ENCODE measurements around the gene SLC4A2.

Gene SLC4A2

DNA sequence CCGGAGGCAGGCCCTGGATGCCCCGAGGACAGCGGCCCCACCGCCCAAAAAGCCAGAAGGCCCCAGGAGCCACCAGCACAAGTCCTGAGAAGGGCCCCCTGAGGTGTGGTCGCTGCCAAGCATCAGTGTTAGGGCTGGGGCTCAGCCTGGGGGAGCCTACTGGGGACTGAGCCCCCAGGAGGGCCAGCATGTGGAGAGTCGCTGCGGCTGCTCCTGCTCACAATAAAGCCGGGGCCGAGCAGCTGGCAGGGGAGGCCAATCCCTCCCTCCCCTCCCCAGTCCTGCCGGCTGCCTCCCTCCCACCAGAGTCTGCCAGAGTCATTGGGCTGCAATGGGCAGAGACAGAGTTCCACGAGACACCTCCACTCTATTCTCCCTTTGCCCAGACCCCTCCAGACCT, 14.1 kb upstream of the SLC4A2 start:
- DNase-seq: no peak

DNA sequence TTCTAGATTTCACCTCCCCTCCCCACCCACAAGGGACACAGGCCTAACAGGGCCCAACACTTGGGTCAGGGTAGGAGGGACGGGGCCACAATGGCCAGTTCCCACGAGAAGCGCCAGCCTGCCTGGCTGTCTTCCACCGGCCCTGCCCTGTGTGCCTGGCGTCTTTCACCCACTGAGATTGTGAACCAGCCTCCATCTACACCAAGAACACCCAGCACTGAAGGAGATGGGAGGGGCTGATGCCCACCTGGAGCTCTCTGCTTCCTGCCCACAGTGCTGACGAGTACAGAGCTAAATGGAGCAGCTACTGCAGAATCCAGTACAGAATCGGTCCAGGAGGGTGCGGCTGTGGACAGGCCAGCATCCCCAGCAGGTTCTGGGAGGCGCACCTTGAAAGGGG, 13.4 kb upstream of the SLC4A2 start:
- DNase-seq: no peak

GRCh38 chr7:151046603-151047573, 12.5 kb upstream of the SLC4A2 start:
- no peak for DNase-seq

DNA sequence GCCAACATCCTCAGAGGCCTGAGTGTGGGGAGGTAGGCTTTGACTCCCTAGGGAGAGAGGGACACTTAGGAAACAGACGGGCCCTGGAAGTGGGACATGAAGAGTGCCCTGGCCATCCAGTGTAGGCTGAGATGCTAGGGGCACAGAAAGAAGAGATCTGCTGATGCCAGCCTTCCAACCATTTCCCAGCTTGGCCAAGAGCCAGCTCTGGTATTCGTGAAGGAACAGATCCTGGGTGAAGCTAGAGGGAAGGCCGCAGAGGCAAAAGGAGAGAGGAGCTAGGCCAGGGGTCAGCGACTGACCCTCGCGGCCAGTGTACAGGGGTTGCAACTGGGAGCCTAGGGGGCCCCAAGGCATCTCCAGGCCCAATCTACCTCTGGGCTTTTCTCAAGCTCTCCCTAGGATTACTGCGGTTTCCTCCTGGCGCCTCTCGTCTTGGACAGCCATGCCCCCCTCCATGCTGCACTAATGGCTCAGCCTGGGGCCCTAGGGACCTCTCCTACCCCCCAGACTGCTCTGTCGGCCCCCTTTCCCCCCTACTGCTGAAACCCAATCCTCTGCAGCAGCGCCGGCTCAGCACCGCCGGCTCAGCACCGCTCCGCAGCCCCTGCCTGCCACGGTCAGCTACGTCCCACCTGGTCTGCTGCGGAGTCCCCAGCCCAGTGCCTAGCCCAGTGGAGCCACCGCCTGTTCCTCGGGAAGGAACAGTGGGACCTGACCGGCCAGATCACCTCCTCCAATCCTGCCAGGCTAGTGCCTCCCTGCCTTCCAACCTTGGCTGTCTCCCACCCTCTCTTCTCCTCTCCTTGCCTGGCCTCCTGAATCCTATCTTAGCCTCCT, 11.2 kb upstream of the SLC4A2 start, which contains the start of gene ASIC3:
ASIC3 (plus strand) TSS at position 556 of the 840 bp plus-strand sequence. CDS start 355 bp downstream, outside the sequence.
- DNase-seq: no peak

DNA sequence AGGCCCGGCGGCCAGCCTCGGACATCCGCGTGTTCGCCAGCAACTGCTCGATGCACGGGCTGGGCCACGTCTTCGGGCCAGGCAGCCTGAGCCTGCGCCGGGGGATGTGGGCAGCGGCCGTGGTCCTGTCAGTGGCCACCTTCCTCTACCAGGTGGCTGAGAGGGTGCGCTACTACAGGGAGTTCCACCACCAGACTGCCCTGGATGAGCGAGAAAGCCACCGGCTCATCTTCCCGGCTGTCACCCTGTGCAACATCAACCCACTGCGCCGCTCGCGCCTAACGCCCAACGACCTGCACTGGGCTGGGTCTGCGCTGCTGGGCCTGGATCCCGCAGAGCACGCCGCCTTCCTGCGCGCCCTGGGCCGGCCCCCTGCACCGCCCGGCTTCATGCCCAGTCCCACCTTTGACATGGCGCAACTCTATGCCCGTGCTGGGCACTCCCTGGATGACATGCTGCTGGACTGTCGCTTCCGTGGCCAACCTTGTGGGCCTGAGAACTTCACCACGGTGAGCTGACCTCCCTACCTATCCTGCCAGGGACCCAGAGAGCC, 10.4 kb upstream of the SLC4A2 start:
- no peak for DNase-seq

DNA sequence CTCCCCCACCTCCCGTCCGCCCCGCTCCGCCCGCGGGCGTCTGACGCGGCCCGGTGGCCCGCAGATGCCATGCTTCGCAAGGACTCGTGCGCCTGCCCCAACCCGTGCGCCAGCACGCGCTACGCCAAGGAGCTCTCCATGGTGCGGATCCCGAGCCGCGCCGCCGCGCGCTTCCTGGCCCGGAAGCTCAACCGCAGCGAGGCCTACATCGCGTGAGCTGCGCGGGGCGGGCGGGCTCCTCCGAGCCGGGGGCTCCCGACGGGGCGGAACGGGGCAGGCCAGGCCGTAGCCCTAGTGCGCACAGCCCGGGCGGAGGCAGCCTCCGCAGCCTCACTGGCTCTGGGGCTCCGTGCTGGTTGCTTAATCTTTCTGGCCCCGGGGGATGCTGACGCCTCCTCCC, 8.3 kb upstream of the SLC4A2 start:
- DNase-seq: no peak

- no peak for DNase-seq
These were observed 6.3 kb upstream of the SLC4A2 start for GRCh38 chr7:151053096-151053495.

DNA sequence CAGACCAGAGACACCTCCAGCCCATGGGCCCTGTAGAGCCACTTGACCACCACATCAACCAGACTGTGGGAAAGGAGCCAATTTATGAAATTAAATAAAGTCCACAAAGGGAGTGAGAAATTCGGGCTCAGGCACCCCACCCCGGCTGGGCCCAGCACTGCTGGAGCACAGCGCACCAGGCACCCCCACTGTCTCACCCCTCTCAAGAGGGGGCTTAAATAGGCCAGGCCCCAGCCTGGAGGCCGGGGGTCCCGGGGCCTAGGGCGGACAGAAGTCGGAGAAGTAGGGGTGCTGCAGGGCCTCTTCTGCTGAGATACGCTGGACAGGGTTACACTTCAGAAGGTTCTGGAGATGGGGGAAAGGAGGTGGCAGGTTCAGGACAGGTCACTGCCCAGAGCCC, 5.6 kb upstream of the SLC4A2 start:
- DNase-seq: no peak

- DNase-seq: no peak
These were observed 3.1 kb upstream of the SLC4A2 start for GRCh38 chr7:151056283-151056665.

- DNase-seq: no peak
These were observed 2.5 kb upstream of the SLC4A2 start for GRCh38 chr7:151056666-151057505.

GRCh38 chr7:151057506-151057988, 1.8 kb upstream of the SLC4A2 start, which contains the start of gene CDK5:
Gene CDK5, minus strand, starts transcription at chr7:151057897. Its CDS starts 49 bp downstream, at chr7:151057848.
- no peak for DNase-seq

DNA sequence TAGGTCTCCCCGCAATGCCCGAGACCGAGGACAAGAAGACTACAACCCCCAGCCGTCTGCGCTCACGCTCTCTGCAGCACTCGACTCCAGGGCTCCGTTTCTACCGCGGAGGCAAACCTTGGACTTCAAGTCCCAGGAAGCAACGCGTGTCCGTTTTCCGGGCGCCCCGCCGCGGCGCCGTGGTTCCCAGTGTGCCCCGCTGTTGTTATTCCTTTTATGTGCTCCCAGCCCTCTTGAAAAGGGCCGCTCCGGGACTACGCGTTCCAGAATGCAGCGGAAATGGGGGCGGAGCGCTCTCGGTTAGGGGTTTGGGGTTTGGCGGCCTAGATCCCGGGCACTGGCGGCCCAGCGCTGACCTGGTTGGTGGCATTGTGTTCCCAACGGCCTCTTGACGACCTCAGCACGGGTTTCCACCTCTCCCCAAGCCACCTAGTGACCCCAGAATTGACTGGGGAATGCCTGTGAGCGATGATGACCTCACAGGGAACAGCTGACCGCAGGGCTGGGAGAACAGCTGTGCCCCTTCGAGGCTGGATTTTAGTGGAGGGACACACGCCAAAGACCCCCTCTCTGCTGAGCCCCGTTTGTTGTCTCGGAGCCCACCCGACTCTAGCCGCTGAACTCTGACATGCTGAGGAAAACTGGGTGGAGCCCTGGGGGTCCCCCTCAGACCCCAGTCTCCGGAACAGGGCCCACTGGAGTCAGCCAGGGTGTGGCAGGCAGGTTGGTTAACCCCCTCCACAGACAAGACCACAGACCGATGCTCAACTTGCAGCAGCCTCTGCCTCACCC, 1.2 kb upstream of the SLC4A2 start:
- DNase-seq: peak; percentile 99

DNA sequence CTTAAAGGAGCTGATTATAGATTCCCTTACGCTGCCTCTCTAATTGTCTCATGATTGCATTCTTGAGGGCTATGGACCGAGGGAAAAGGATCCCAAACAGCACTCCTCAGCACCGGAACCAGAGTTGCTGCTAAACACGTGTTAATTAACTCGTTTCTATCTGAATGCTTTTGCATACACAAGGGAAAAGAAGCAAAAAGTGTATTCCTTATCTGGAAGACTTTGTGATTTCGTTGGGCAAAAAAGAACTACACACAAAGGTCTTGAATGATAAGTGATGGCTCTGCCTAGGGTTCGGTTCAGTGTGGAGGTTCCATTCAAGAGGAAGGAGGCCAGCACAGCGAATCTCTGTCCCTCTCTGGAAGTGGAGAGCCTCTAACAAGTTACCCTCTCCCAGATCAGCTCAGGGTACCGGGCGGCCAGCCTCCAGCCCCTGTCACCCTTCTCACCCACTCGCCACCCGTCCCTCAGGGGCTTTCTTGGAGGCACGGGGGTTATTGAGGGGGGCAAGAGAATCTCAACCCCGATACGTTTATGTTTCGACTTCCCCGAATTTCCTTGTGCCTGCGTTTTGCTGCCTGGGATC, 515 bp upstream of the SLC4A2 start:
- peak; percentile 25 for DNase-seq

DNA sequence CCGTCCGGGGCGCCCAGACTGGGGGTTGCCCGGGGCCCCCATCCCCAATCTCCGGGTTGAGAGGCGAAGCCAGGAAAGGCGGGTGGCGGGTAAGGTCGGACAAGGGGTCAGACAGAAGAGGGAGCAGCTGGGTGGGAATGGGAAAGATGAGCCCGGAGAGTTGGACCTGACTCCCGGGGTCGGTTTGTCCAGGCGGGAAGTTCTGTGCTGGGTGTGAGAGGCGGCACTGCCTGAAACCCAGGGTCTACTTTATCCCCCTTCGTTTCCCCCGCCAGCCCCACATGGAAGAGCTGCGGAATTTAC, 675 bp downstream of the SLC4A2 start:
- peak; percentile 53 for DNase-seq

- DNase-seq: peak; percentile 51
These were observed 1.2 kb downstream of the SLC4A2 start for GRCh38 chr7:151060416-151061212.

DNA sequence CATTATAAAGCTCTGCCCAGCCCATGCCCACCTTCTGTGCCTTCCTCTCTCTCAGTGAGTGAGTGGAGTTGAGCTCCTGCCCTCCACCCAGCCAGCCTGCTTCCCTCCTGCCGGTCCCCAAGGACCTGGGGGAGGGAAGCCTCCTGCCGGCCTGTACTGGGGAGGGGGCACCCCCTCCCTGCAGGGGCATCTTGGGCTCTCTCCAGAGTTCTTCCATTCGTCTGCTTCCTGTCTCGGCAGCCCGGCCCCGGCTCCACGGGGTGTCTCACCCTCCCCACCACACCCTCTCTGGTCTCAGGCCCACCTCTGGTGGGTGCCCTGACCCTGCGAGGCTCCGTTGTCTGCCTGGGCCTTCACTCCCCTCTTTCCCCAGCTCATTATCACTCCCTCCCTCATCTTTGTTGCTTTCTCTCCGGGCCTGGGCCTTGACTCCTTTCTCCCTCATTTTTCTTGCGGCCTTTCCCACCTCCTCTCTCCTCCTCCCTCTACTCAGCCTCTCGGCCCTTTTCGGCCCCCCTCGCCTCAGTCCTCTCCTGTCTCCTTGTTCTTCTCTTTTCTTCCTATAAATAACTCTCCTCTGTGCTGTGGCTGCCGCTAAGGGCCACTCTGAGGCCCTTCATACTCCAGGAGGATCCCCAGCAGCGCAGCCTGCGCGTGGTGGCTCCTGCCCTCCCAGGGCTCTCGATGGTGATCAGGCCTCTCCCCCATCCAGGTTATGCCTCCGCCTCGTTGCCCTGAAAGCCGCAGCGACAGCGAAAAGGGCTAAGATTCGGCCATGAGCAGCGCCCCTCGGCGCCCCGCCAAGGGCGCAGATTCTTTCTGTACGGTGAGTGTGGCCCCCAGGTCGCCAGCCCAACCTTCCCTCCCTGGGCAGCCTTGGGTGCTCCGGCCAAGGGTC, 2.1 kb downstream of the SLC4A2 start:
- no peak for DNase-seq

- no peak for DNase-seq
These were observed 2.7 kb downstream of the SLC4A2 start for GRCh38 chr7:151062111-151062398.

DNA sequence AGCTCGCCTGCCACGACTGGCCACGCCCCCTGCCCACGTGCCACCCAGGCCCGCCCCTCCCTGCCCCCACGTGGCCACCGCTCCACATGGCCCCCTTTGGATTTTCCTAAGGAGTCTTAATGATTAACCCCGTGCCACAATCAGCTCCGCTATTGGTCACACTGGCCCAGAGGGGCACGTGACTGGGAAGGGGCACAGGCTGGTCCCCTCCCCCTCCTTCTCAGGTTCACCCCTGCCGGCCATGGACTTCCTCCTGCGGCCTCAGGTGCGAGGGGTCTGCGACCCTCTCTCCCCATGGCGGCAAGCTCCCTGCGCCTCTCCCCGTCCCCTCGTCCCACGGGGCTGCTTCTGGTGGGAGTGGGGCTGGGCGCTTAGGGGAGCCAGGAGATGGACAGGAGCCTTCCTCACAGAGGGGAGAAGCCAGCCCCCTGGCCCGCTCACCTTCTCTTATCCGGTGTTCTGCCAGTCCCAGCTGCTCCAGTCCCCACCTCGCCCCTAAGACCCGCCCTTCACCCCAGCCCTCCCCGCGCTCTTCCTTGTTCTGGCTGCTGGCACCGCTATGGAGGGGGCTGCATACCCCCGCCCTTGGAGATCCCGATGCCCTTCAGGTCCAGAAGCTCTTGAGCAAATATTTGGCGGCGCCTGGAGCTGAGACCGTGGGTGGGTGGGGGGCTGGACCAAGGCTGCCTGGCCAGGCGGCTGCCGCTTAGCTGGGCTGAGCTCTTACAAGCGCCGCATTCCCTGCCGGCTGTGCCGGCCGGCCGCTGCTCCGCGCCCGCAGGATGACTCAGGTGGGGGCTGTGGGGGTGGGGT, 3.2 kb downstream of the SLC4A2 start:
- peak; percentile 86 for DNase-seq

- DNase-seq: no peak
These were observed 3.8 kb downstream of the SLC4A2 start for GRCh38 chr7:151063212-151063561.

Measured in NCI-H526 treated with DMSO at 0.1 percent for 48 hours (cell line).